Pulmonary artery endothelial cell (primary cell): ENCODE data around the gene PRTN3. TPM values are rescaled to one million over a fixed set of nuclear protein-coding genes. Genes with fewer than 3 reads are reported as not detected.
"Not testable (repeated sequence)": the region's sequence is repeated elsewhere in the genome, so short reads cannot be mapped to it uniquely, and the experiment has no call there.

ENCODE experiments used
- DNase-seq: peaks from one replicate; pipeline ENCODE4 v3.0.0-alpha.2; 2011; ENCODE audit warnings: low read depth, low spot score
- total RNA-seq: library from RNA; depleted of rRNA; stranded (reverse); fragments of >200 nt; gene quantifications from 2 replicates; pipeline ENCODE4 v1.2.3, GENCODE V29; 2014

PRTN3 gene
- total RNA-seq, 1 donor from 2014 or later = not detected

GRCh38 chr19:843836-844545, 3.2 kb downstream of the PRTN3 start:
- no peak for DNase-seq

GRCh38 chr19:844546-844971, 3.8 kb downstream of the PRTN3 start:
- DNase-seq = no peak

GRCh38 chr19:845707-846521, 5.1 kb downstream of the PRTN3 start:
- DNase-seq = no peak

GRCh38 chr19:848386-848921, 7.7 kb downstream of the PRTN3 start:
- DNase-seq = no peak

- not testable (repeated sequence) for DNase-seq
Observed at GRCh38 chr19:849195-849594, 8.4 kb downstream of the PRTN3 start.

- DNase-seq = no peak
Observed at GRCh38 chr19:850221-850978, 9.6 kb downstream of the PRTN3 start.

- DNase-seq = no peak
Observed at GRCh38 chr19:850979-851335, 10.2 kb downstream of the PRTN3 start.

- no peak for DNase-seq
Observed at GRCh38 chr19:852136-853013, 11.6 kb downstream of the PRTN3 start, which contains the start of gene ELANE. TSS of gene ELANE (plus strand) at chr19:852303. CDS start at chr19:852329, 26 bp downstream.

GRCh38 chr19:853014-853585, 12.3 kb downstream of the PRTN3 start:
- no peak for DNase-seq

GRCh38 chr19:853614-854220, 12.9 kb downstream of the PRTN3 start:
- not testable (repeated sequence) for DNase-seq

GRCh38 chr19:854549-854948, 13.8 kb downstream of the PRTN3 start:
- DNase-seq = no peak

- no peak for DNase-seq
Observed at GRCh38 chr19:855142-855541, 14.3 kb downstream of the PRTN3 start.

GRCh38 chr19:855566-856120, 14.8 kb downstream of the PRTN3 start:
- no peak for DNase-seq

- no peak for DNase-seq
Observed at GRCh38 chr19:858284-858683, 17.5 kb downstream of the PRTN3 start.

- no peak for DNase-seq
Observed at GRCh38 chr19:858868-859843, 18.4 kb downstream of the PRTN3 start, which contains the start of gene CFD. TSS of gene CFD (plus strand) at chr19:859664. CDS start at chr19:859690, 26 bp downstream.

- no peak for DNase-seq
Observed at GRCh38 chr19:861141-861755, 20.4 kb downstream of the PRTN3 start.

- no peak for DNase-seq
Observed at GRCh38 chr19:861756-862580, 21.2 kb downstream of the PRTN3 start.
